Ectodermal cell (in vitro differentiated cells): ENCODE results near the gene SPRY2.
"Not testable (repeated sequence)": the region's sequence is repeated elsewhere in the genome, so short reads cannot be mapped to it uniquely, and the experiment has no call there.

Source experiments
- H3K27ac ChIP-seq: 2 replicates; pipeline ENCODE4 v1.7.0; 2013; ENCODE audit warnings: mild to moderate bottlenecking, low read depth, low read length; ENCODE audit not compliant: insufficient read depth, poor library complexity, severe bottlenecking
- H3K27me3 ChIP-seq: 2 replicates; pipeline ENCODE4 v1.7.0; 2013; ENCODE audit warnings: mild to moderate bottlenecking, low read length; ENCODE audit not compliant: insufficient read depth, control insufficient read depth, poor library complexity, severe bottlenecking
- H3K36me3 ChIP-seq: one replicate; pipeline ENCODE4 v1.7.0; 2013; ENCODE audit warnings: low read length; ENCODE audit not compliant: control insufficient read depth, insufficient read depth
- H3K4me1 ChIP-seq: one replicate; pipeline ENCODE4 v1.7.0; 2013; ENCODE audit warnings: low read length; ENCODE audit not compliant: control insufficient read depth, insufficient read depth
- H3K4me3 ChIP-seq: 2 replicates; pipeline ENCODE4 v1.7.0; 2013; ENCODE audit warnings: low read depth, low read length, control low read depth; ENCODE audit not compliant: insufficient read depth
- H3K9me3 ChIP-seq: 2 replicates; pipeline ENCODE4 v1.7.0; 2013; ENCODE audit warnings: mild to moderate bottlenecking, low read length, moderate library complexity; ENCODE audit not compliant: control insufficient read depth
- WGBS, 2 experiments: methylation state at CpG; one replicate each; pipeline ENCODE4 v1.1.7; 2013; ENCODE audit warnings: missing lambda C conversion rate in 2 of 2; 5-methylcytosine and 5-hydroxymethylcytosine counted together

Gene SPRY2

DNA sequence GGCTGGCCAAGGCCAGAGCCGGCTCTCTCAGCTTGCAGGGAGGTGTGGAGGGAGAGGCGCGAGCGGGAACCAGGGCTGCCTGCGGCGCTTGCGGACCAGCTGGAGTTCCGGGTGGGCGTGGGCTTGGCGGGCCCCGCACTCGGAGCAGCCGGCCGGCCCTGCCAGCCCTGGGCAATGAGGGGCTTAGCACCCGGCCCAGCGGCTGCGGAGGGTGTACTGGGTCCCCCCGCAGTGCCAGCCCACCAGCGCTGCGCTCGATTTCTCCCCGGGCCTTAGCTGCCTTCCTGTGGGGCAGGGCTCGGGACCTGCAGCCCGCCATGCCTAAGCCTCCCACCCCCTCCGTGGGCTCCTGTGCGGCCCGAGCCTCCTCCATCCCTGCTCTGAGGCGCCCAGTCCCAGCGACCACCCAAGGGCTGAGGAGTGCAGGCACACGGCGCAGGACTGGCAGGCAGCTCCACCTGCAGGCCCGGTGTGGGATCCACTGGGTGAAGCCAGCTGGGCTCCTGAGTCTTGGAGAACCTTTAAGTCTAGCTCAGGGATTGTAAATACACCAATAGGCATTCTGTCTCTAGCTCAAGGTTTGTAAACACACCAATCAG lies 14.7 kb upstream of the SPRY2 start:
- 95% methylated on average over 32 of the region's 32 CpGs for WGBS, 2 experiments
- H3K36me3 ChIP-seq, H3K27ac ChIP-seq, H3K4me3 ChIP-seq, H3K9me3 ChIP-seq, H3K27me3 ChIP-seq, H3K4me1 ChIP-seq: not testable (repeated sequence)

DNA sequence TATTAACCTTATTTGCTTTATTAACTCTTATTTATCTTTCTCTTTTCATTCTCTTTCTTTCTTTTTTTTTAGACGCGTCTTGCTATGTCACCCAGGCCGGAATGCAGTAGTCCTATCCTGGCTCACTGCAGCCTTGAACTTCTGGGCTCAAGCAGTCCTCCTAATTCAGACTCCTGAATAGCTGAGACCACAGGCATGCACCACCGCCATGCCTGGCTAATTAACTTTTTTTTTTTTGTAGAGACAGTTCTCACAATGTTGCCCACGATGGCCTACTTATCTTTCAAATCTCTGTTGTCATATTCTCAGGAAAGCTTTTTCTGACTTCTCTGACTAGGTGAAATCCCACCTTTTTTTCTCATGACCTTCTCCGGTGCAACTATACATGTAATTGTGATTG lies 7.8 kb upstream of the SPRY2 start:
- Histone ChIP-seq H3K9me3 (no peaks in the 10 kb centered on the region), H3K27me3 (peaks cover 15% of the 10 kb centered on the region), H3K4me1 (no peaks in the 10 kb centered on the region), H3K36me3 (no peaks in the 10 kb centered on the region), H3K27ac (no peak overlapping the region), H3K4me3 (no peak overlapping the region)
- WGBS, 2 experiments = 93 to 95% methylated on average over 5 to 6 of the region's 6 CpGs

DNA sequence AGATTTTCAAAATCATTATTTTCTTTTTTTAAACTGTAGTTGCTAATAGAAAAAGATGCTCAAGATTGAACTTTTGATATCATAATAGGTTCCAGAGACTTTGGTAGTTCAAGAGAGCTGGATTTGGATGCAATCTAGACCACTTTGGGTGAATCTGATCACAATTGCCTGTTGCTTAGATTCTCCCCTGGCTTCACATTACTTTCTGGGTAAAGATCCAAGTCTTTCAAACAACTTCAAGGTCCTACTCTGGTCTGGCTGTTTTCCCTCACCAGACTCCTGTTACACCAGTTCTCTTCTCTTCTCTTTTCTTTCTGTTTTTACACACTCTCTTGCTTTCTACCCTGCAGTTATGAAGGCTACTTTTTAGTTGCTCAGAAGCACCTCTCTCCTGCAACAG lies 7.4 kb upstream of the SPRY2 start:
- Histone ChIP-seq H3K4me1 (no peaks in the 10 kb centered on the region), H3K36me3 (no peaks in the 10 kb centered on the region), H3K27ac (no peak overlapping the region), H3K27me3 (peaks cover 19% of the 10 kb centered on the region), H3K9me3 (no peaks in the 10 kb centered on the region), H3K4me3 (no peak overlapping the region)

DNA sequence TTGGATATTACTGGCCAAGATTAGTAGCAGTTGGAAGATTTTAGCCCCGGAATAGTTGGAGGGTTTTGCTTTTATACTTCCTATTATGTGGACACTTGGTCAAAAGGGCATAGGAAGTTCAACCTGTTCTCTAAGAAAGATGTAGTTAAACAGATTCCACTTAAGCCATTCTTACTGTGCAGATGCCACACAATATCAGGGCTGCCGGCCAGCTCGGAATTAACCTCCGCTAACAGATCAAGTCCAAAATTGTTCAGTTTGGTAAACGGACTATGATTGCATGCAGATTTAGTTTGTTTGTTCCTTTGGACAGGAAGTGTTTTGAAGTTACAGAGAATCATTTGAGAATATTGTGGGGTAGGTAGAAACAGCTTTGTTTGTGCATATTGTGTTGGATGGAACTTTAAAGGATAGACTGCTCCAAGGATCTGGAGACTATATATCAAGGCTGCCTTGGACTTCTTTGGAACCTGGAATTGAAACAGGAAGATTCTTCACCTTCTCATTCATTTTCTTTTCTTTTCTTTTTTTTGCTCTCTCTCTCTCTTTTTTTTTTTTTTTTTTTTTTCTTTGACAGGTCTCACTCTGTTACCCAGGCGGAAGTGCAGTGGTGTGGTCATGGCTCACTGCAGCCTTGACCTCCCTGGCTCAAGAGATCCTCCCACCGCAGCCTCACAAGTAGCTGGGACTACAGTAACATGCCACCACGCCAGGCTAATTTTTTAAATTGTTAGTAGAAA lies 5.0 kb upstream of the SPRY2 start:
- H3K9me3 ChIP-seq = no peaks in the 10 kb centered on the region
- H3K36me3 ChIP-seq = no peaks in the 10 kb centered on the region
- H3K27me3 ChIP-seq = peaks cover 27% of the 10 kb centered on the region
- H3K4me1 ChIP-seq = no peaks in the 10 kb centered on the region
- 94 to 95% methylated on average over 8 of the region's 8 CpGs for WGBS, 2 experiments
- no peak overlapping the region for H3K27ac ChIP-seq
- H3K4me3 ChIP-seq = no peak overlapping the region

DNA sequence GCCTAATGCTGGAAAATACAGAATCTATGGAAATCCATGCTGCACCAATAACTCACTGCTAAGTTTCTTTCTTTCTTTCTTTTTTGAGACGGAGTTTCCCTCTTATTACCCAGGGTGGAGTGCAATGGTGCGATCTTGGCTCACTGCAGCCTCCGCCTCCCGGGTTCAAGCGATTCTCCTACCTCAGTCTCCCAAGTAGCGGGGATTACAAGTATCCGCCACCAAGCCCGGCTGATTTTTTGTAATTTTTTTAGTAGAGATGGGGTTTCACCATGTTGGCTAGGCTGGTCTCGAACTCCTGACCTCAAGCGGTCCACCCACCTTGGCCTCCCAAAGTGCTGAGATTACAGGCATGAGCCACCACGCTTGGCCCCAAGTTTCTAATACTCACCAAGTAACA lies 3.1 kb upstream of the SPRY2 start:
- 94 to 95% methylated on average over 11 of the region's 11 CpGs for WGBS, 2 experiments
- not testable (repeated sequence) for H3K27ac ChIP-seq, H3K4me3 ChIP-seq, H3K4me1 ChIP-seq, H3K9me3 ChIP-seq, H3K36me3 ChIP-seq
- peaks cover 27% of the 10 kb centered on the region for H3K27me3 ChIP-seq

DNA sequence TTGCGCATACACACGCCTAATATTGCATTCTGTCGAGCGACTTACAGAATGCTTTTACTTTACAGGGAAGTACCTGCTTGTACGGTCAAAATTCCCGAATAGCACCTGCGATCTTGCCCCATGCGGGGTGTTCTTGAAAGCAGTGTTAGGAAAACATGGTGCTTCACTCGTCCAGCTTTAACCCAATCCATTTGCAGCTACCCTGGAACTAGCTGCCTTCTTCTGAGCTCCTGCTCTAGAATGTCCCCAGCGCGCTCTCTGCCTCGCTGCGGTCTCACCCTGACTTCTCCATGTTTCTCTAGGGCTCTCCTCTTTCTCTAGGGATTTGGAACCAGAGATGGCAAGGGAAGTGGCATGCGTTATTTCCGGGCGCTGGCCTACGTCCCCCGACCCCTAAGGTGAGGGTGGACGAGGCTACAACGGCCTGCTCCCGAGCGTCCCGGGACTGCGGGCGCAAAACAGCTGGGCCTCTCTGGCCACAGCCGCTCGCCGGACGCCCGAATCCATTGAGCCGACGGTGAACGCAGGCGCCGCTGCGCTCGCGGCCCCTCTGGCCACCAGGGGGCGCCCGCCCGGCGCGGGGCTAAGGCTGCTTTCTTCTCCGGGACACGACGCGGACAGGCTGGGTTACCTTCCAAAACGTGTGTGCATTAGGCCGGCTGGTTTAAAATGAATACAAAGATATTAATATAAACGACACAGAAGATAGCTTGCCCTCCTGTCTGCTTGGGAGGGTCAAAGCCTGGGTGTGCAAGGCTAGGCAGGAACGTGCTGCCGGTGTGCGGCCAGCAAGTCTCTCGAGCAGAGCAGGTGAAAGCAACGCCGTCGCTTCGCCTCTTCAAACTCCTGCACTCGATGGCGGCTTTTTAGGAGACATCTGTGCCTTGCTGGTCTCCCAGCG lies 1.8 kb upstream of the SPRY2 start:
- 11% methylated on average over 60 to 61 of the region's 61 CpGs for WGBS, 2 experiments
- Histone ChIP-seq H3K27ac (no peak overlapping the region), H3K36me3 (no peaks in the 10 kb centered on the region), H3K4me1 (peaks cover 4% of the 10 kb centered on the region), H3K27me3 (peaks cover 30% of the 10 kb centered on the region), H3K4me3 (peak overlapping the region; percentile 40), H3K9me3 (no peaks in the 10 kb centered on the region)

DNA sequence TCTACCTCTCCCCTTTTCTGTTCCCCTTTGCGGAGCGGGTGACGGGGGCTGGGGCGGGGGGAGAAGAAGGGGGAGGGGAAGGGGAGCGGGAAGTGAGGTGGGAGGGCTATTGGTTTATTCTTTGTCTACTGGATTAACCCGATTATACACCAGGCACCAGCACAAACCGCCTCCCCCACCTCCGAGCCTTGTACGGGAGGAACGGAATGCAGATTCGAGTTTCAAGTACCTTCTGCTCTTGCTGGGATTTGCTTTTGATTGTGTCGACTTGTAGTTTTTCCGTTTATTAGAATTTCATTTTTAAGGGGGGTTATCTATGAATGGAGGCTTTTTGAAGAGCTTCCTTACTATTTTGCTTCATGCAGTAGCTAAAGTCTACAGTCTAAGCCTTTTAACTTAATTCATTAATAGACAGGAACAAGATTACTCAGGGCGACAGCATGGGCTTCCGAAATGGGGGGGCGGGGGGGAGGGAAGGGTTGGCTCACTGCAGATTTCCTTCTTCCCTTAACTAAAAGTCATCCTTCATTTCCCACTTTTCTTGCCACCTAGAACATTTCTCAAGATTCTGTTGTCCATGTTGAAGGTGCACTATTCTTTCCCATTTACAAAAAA lies 937 bp upstream of the SPRY2 start:
- no peaks in the 10 kb centered on the region for H3K9me3 ChIP-seq
- H3K4me1 ChIP-seq = peaks cover 10% of the 10 kb centered on the region
- peaks cover 7% of the 10 kb centered on the region for H3K36me3 ChIP-seq
- peak overlapping the region; percentile 78 for H3K4me3 ChIP-seq
- peaks cover 34% of the 10 kb centered on the region for H3K27me3 ChIP-seq
- peak overlapping the region; percentile 98 for H3K27ac ChIP-seq
- 0 to 1% methylated on average over 5 to 11 of the region's 16 CpGs for WGBS, 2 experiments

DNA sequence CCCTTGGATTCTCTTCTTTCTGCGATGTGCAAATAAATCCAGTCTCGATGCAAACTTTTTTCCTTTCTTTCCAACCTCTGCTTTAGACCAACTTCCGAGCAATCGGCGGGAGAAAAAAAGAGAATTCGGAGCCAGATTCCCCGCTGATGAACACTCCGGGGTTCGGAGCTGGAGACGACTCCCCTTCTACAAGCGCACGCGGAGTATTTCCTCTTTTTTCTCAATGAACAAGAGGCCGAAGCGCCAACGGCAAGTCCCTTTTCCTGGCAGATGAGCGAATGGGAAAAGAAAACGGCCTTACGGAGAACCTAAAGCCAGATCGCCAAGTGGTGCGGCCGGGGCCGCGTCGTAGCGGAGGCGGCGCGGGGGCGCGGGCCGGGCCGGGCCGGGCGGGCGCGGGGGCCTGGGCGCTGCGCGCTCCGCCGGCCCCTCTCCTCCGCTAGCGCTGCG lies 250 bp downstream of the SPRY2 start:
- 0 to 1% methylated on average over 43 of the region's 45 CpGs for WGBS, 2 experiments
- H3K9me3 ChIP-seq = no peaks in the 10 kb centered on the region
- peak overlapping the region; percentile 78 for H3K4me3 ChIP-seq
- peaks cover 34% of the 10 kb centered on the region for H3K27me3 ChIP-seq
- peak overlapping the region; percentile 98 for H3K27ac ChIP-seq
- peaks cover 10% of the 10 kb centered on the region for H3K4me1 ChIP-seq
- peaks cover 15% of the 10 kb centered on the region for H3K36me3 ChIP-seq

DNA sequence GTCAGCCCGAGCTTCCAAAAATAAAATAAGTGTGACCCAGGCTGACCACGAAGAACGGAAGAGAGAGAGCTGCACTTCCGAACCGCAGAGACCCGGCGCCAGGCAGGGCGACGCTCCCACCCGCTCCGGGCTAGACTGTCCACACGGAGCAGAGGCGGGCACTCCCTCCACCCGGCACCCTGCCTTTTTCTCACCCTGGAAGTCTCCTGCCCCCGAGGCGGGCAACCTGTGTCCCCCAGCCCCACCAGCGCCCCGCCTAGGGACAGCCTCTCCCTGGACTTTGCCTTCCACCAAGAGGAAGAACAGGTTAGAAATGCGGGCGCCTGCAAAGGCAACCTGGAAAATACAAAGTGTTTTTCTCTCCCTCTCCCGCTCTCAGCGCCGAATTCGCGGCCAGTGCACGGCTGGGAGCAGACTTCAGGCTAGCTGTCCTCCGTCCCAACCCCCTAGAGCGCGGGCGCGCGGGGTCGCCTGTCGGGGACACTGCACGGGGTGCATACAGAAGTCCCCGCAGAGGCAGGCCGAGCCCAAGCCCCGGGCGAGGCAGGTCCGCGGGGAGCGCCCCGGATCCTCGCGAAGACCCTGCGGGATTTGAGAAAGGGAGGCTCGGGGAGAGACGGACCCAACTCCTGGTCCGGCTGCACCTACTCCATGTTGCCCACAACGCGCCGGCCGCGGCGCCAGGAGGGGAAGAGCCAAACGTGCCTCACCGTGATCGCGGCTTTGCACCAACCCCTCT lies 845 bp downstream of the SPRY2 start:
- H3K27ac ChIP-seq = peak overlapping the region; percentile 98
- H3K27me3 ChIP-seq = peaks cover 30% of the 10 kb centered on the region
- peaks cover 10% of the 10 kb centered on the region for H3K4me1 ChIP-seq
- WGBS, 2 experiments = 0% methylated on average over 59 of the region's 59 CpGs
- peaks cover 15% of the 10 kb centered on the region for H3K36me3 ChIP-seq
- peak overlapping the region; percentile 78 for H3K4me3 ChIP-seq
- H3K9me3 ChIP-seq = no peaks in the 10 kb centered on the region
